Lung microvascular endothelial cell (primary cell): ENCODE results near the gene GNAT1. TPM values are rescaled to one million over a fixed set of nuclear protein-coding genes. Genes with fewer than 3 reads are reported as not detected.
"Not testable (repeated sequence)": the region's sequence is repeated elsewhere in the genome, so short reads cannot be mapped to it uniquely, and the experiment has no call there.

Source experiments
- DNase-seq, 2 donors: peaks; one replicate each; pipeline versions ENCODE4 v3.0.0 to v3.0.0-alpha.2; 2010; ENCODE audit warnings: low read depth in 2 of 2
- total RNA-seq: library from RNA; depleted of rRNA; stranded (reverse); fragments of >200 nt; gene quantifications from 2 replicates; pipeline ENCODE4 v1.2.1, GENCODE V29; 2014

Gene GNAT1
- total RNA-seq, 1 donor from 2014 or later: not detected

GRCh38 chr3:50218448-50218847, 27.0 kb downstream of the GNAT1 start:
- DNase-seq: no peak

- DNase-seq: no peak
Observed at GRCh38 chr3:50219285-50219684, 27.9 kb downstream of the GNAT1 start.

GRCh38 chr3:50220109-50220508, 28.7 kb downstream of the GNAT1 start:
- DNase-seq: no peak

DNA sequence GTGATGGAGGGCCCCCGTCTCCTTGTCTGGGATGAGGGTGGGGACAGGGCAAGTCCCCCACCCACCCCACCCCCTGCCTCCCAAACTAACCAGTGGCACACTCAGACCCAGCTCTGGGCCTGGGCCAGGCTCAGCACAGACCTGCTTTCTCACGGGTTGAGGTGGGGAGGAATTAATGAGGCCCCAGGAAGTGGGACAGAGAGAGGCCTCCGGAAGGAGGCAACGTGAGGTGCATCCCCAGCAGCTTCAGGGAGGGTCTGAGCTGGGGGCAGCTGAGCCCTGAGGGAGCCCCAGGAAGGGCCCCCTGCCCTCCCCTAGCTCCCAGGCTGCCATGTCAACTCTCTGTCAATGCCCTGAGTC, 29.6 kb downstream of the GNAT1 start:
- no peak for DNase-seq

DNA sequence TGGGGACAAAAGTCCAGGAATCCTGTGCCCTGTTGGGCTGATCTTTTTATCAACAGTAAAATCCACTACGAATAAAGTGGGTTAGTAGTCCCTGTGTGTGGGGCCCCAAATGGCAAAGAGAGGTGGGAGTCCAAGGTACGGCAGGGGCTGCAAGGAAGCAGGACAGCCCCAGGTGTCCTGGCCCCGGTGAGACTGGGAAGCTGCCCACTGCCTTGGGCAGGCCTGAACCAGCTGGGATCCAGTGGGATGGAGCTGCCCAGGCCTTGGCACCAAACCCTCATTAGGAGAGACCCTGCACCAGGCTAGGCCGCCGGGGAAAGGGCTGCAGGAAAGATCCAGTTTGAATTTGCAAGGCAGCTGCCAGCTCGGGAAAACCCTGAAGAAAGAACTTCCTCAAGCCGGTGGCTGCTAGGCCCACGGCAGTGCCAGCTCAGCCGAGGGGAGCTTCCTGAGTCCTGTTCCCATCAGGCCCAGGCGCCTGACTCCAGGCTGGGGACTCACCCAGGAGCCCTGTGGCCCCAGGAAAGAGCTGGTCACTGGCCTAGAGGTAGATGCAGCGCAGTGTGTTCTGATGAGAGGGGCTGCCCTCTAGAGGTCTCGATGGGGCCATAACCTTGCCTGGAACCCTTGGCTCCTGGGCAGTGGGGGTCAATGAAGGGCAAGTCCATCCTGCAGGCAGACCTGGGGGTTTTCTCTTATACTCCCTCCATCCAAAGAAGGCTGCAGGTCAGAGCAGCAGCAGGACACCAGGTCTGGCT, 30.2 kb downstream of the GNAT1 start:
- no peak for DNase-seq

GRCh38 chr3:50222169-50222528, 30.7 kb downstream of the GNAT1 start:
- DNase-seq: no peak

DNA sequence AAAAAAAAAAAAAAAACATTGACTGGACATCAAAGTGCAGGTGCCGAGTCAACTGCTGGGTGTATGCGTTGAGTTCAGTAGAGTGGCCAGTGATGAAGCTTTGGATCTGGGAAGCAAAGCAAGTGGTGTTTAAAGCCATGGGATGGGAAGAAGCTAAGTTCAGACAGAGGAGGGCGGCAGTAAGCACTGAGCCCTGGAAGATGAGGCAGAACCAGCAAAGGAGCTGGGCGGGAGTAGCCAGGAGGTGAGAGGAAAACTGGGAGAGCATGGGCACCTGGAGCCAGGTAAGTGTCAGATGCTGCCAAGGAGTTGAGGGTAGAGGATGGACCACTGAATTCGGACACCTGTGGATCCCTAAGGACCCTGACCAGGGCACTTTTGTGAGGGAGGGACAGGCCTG, 33.2 kb downstream of the GNAT1 start:
- no peak for DNase-seq

DNA sequence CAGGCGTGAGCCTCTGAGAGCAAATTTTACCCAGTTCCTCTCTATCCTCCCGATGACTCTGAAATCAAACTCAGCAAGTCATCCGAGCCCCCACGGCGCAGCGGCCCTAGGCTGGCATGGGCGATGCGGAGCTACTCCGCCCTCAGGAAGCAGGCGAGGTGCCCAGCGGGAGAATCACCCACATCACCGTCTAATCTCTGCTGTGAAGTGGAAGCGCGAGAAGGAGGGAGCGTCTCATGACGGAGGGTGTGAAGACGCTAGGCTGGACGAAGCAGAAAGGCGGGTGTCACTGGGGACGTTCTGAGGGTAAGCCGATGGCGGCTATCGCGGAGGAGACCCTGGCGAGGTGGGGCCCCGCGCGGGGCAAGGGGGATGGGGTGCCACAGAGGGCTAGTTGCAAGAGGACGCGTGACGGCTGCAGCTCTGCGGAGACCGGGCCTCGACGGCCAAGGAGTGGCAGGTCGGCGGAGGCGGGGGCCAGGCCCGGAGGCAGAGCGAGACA, 35.5 kb downstream of the GNAT1 start:
- peak in 1 of 2 donors; percentile 47 for DNase-seq

GRCh38 chr3:50227390-50228183, 36.2 kb downstream of the GNAT1 start:
- DNase-seq: peak; percentile 71 to 79

DNA sequence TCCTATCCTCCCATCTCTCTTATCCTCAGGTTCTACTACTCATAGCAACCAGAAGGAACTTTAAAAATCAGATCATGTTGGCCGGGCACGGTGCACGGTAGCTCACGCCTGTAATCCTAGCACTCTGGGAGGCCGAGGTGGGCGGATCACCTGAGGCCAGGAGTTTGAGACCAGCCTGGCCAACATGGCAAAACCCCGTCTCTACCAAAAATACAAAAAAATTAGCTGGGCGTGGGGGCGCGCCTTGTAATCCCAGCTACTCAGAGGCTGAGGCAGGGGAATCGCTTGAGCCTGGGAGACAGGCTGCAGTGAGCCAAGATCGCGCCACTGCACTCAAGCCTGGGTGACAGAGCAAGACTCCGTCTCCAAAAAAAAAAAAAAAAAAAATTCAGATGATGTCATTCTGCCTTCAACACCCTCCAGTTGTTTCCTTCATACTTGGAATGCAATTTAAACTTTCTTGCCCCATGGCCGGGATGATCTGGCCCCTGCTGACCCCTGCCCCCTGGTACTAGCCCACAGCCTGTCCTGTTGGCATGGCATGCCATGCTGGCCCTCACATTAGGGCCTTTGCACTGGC, 36.9 kb downstream of the GNAT1 start:
- DNase-seq: not testable (repeated sequence)

GRCh38 chr3:50229490-50229889, 38.1 kb downstream of the GNAT1 start:
- no peak for DNase-seq

GRCh38 chr3:50230104-50230793, 38.8 kb downstream of the GNAT1 start:
- no peak for DNase-seq

DNA sequence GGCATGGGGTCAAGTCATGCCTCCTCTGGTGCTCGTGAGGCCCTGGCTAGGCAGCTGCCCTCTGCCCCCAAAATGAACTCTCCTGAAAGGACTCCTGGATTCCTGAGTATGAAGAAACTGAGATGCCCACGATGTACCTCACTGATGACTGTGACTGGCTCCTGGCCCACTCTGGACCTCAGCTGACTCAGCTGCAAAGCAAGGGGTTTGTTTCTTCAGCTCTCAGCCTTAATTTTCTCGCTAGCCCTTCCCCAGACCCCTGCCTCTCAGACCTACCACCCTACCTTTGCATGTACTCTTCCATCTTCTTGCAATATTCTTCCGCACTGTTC, 39.4 kb downstream of the GNAT1 start:
- no peak for DNase-seq

GRCh38 chr3:50231581-50231980, 40.2 kb downstream of the GNAT1 start:
- no peak for DNase-seq

GRCh38 chr3:50232303-50232702, 40.9 kb downstream of the GNAT1 start:
- DNase-seq: no peak

DNA sequence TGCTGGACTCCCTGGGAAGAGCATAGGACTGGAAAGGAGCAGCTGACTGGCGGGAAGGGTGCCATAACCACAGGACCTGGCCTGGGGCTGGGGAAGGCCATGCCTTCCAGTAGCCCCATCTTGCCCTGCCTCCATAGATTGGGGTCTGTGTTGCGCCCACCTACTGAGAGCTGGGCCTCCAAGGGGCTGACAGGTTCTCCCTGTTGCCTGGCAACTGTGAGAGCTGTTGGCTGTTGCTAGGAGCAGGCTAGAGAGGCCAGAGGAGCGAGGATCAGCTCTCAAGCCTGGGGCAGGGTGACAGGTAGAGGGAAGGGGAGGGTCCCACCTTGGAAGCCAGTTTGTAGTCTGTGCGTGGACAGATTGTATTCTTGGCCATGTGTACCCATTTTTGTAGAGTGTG, 41.8 kb downstream of the GNAT1 start:
- DNase-seq: no peak

DNA sequence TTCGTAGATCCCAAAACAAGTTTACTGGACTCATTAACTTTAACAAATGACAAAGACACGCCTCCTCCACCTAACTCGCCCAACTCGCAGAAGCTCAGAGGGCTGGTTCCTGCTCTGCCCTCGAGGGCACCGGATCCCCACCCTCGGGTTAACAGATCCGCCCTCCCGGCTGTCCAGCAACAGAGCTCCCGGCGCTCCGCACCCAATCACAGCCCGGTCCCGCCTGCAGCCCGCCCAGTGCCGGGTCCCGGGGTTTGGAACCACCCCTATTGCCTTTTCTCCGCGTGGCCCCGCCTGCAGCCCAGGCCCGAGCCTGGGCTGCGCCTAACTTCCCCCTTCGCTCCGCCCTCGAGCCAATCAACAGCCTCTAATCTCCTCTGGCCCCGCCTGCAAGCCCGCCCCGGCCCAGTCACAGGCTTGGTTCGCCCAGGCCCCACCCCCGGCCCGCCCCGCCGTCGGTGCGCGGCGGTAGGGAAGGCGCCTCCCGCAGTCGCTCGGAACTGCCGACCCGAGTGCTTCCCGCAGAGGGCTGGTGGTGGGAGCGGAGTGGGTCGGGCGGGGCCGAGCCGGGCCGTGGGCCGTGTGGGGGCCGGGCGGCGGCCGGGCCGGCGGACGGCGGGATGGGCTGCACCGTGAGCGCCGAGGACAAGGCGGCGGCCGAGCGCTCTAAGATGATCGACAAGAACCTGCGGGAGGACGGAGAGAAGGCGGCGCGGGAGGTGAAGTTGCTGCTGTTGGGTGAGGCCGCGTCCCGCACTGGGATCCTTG, 44.5 kb downstream of the GNAT1 start, which contains the start of gene GNAI2:
Gene GNAI2 (plus strand): TSS at position 489 of the 768 bp plus-strand sequence. CDS start 132 bp downstream, at position 621.
- peak; percentile 99 for DNase-seq

DNA sequence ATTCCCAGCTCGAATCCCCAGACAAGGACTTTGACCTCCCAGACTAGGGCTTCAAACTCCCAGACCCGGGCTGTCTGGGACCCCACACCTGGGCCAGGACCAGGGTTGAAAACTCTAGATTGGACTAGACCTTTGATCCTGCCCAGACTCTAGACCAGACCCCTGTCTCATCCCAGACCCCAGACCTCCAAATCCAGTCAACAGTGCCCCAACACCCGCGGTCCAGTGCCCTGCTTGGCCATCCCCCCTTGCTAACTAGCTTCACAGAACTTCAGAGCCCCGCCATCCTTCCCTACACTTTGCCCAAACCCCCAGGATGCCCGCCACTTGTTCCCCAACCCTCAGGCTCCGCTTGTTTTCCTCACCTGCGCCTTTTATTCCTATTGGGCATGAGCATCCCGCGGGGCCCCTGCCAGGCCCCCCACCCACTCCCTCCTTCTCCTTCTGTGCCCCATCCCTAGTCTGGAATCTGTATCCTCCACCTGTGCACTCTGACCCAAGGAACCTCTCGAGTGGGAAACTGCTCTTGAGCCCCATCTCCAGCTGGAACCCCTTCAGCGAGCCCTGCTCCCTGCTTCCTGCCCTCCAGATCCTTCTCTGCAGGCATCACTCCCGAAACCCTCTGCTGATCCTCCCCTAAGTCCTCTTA, 45.2 kb downstream of the GNAT1 start:
- no peak for DNase-seq

GRCh38 chr3:50237133-50237651, 45.8 kb downstream of the GNAT1 start:
- peak in 1 of 2 donors; percentile 59 for DNase-seq
